Left lung (tissue), 10 donors: ENCODE data around the gene PIEZO2. TPM values are rescaled to one million over a fixed set of nuclear protein-coding genes. Genes with fewer than 3 reads are reported as not detected.

Experiments
- ATAC-seq: fragments of 200-7000 bp; cut with Tn5 transposase; one replicate; pipeline ENCODE4 v1.9.1; 2020; ENCODE audit warnings: moderate library complexity
- DNase-seq, 4 donors: peaks; one replicate each; pipeline ENCODE4 v3.0.0-alpha.2; 2013 to 2020
- H3K27ac ChIP-seq, 2 donors: fragments of 200-600 bp; sonication (generic) in 1 of 2; one replicate each; pipeline versions ENCODE4 v1.5.0 to v1.8.0; 2020 to 2021
- H3K27me3 ChIP-seq, 2 donors: fragments of 200-600 bp; sonication (generic) in 1 of 2; one replicate each; pipeline versions ENCODE4 v1.5.0 to v1.8.0; 2020 to 2021
- H3K36me3 ChIP-seq, 2 donors: fragments of 200-600 bp; sonication (generic) in 1 of 2; one replicate each; pipeline versions ENCODE4 v1.5.0 to v1.8.0; 2020 to 2021
- H3K4me1 ChIP-seq, 2 donors: fragments of 200-600 bp; one replicate each; pipeline ENCODE4 v1.8.0; 2021
- H3K4me3 ChIP-seq, 2 donors: fragments of 200-600 bp; sonication (generic) in 1 of 2; one replicate each; pipeline versions ENCODE4 v1.5.0 to v1.8.0; 2020 to 2021; ENCODE audit warnings: mild to moderate bottlenecking in 1 of 2
- H3K9me3 ChIP-seq, 2 donors: fragments of 200-600 bp; sonication (generic) in 1 of 2; one replicate each; pipeline versions ENCODE4 v1.5.0 to v1.8.0; 2020 to 2021
- CTCF ChIP-seq, 2 donors: fragments of 200-600 bp; sonication (generic) in 1 of 2; IDR thresholded peaks; one replicate each; pipeline versions ENCODE4 v1.5.0 to v1.8.0; 2021; ENCODE audit warnings: antibody characterized with exemption in 2 of 2
- intact Hi-C, 2 donors: fragments of 100-400 bp; cut with DNase I; formaldehyde crosslinking; loops; one replicate each; pipeline versions ENCODE4 v1.11.2 to v1.14.2; 2022
- polyA plus RNA-seq, 6 donors: library from polyadenylated mRNA; unstranded; fragments of 120-200 nt; gene quantifications; one replicate each; pipeline ENCODE4 v1.2.1, GENCODE V29; 2013; ENCODE audit not compliant: insufficient read length in 6 of 6
- total RNA-seq, 2 donors: library from RNA; stranded (reverse); fragmentation: NEBNext Ultra II Directional; extraction: Animal tissue kit (Norgen Biotek cat#: 25700); gene quantifications; one replicate each; pipeline ENCODE4 v1.2.1, GENCODE V29; 2021
- donor health status: DM: no; HTN: yes; CAD: no.
- donor health status: DM: no; HTN: no; CAD: no.

The PIEZO2 gene
- total and polyA plus RNA-seq, 8 donors = 40.3 to 270 (median 233) TPM

GRCh38 chr18:11043694-11044093 is 105.7 kb downstream of the PIEZO2 start:
- Histone ChIP-seq H3K36me3 (no peaks in the 10 kb centered on the region), H3K4me3 (no peak overlapping the region), H3K27me3 (no peaks in the 10 kb centered on the region), H3K4me1 (no peaks in the 10 kb centered on the region), H3K27ac (no peak overlapping the region), H3K9me3 (no peaks in the 10 kb centered on the region)
- no peak for ATAC-seq
- TF ChIP-seq CTCF (IDR thresholded peaks at IDR 0.05) = no peak
- intact Hi-C loops = loop anchor here in 1 of 2 donors (5.0 kb wide), 1 partner anchor 191 kb away; no protein-coding TSS in a partner anchor
- DNase-seq = no peak

GRCh38 chr18:11042247-11042646 is 107.1 kb downstream of the PIEZO2 start:
- no peak overlapping the region for H3K4me3 ChIP-seq
- DNase-seq = peak in 2 of 4 donors; percentile 83 to 90
- H3K9me3 ChIP-seq = no peaks in the 10 kb centered on the region
- H3K27ac ChIP-seq = no peak overlapping the region
- no peak for TF ChIP-seq CTCF (IDR thresholded peaks at IDR 0.05)
- no peaks in the 10 kb centered on the region for H3K36me3 ChIP-seq
- no peaks in the 10 kb centered on the region for H3K4me1 ChIP-seq
- ATAC-seq = peak; percentile 67
- intact Hi-C loops = loop anchor here in 1 of 2 donors (5.0 kb wide), 1 partner anchor 190 kb away; no protein-coding TSS in a partner anchor
- no peaks in the 10 kb centered on the region for H3K27me3 ChIP-seq

GRCh38 chr18:11040823-11041656 is 108.3 kb downstream of the PIEZO2 start:
- Histone ChIP-seq H3K27ac (no peak overlapping the region), H3K27me3 (no peaks in the 10 kb centered on the region), H3K36me3 (no peaks in the 10 kb centered on the region), H3K9me3 (no peaks in the 10 kb centered on the region), H3K4me3 (no peak overlapping the region), H3K4me1 (no peaks in the 10 kb centered on the region)
- TF ChIP-seq CTCF (IDR thresholded peaks at IDR 0.05) = peak; percentile 47 to 66
- intact Hi-C loops = loop anchor here in 1 of 2 donors (5.0 kb wide), 1 partner anchor 189 kb away; no protein-coding TSS in a partner anchor
- DNase-seq = peak in 2 of 4 donors; percentile 49 to 70
- ATAC-seq = peak; percentile 82

- Histone ChIP-seq H3K36me3 (no peaks in the 10 kb centered on the region), H3K9me3 (no peaks in the 10 kb centered on the region), H3K4me1 (no peaks in the 10 kb centered on the region), H3K27ac (no peak overlapping the region), H3K27me3 (no peaks in the 10 kb centered on the region), H3K4me3 (no peak overlapping the region)
- no peak for ATAC-seq
- intact Hi-C loops = loop anchor here in 1 of 2 donors (5.0 kb wide), 1 partner anchor 188 kb away; no protein-coding TSS in a partner anchor
- TF ChIP-seq CTCF (IDR thresholded peaks at IDR 0.05) = no peak
- DNase-seq = no peak
Measured at GRCh38 chr18:11040359-11040758, 109.0 kb downstream of the PIEZO2 start.

- no peaks in the 10 kb centered on the region for H3K4me1 ChIP-seq
Measured at GRCh38 chr18:11037533-11038240, 111.7 kb downstream of the PIEZO2 start.

More at GRCh38 chr18:11037533-11038240, 111.7 kb downstream of the PIEZO2 start:
- Histone ChIP-seq H3K36me3 (no peaks in the 10 kb centered on the region), H3K4me3 (no peak overlapping the region), H3K9me3 (no peaks in the 10 kb centered on the region), H3K27me3 (no peaks in the 10 kb centered on the region), H3K27ac (no peak overlapping the region)
- intact Hi-C loops = no loop called here
- TF ChIP-seq CTCF (IDR thresholded peaks at IDR 0.05) = no peak
- ATAC-seq = no peak
- DNase-seq = no peak
